ENCODE data around the gene OGDH. TPM values are rescaled to one million over a fixed set of nuclear protein-coding genes. Genes with fewer than 3 reads are reported as not detected.

The OGDH gene
- total and polyA plus RNA-seq, 2 of the 4 experiments (the other 2 are of a cell fraction), result 47.4 to 56.5 TPM

DNA sequence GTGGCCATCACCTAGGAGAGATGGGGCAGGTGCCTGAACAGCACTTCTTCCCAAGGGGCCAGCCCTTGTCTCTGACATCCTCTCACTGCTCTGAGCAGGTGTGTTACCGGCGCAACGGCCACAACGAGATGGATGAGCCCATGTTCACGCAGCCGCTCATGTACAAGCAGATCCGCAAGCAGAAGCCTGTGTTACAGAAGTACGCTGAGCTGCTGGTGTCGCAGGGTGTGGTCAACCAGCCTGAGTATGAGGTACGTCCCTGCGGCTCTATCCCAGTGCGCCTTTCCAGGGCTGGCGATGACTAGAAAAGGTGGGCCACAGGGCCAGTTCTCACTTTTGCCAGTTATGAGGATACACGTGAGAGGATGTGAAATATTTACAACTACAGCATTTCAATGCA, 87.9 kb downstream of the OGDH start:
- Histone ChIP-seq H3K27me3 (ENCODE audit: control insufficient read depth, insufficient read depth, low read length) (no peaks in the 10 kb centered on the region), H2AK5ac (ENCODE audit: low read depth, low read length) (peak overlapping the region; percentile 69; the same call in 1 of the 2 replicates), H3K79me1 (ENCODE audit: low read depth in 1 of 2, low read length in 2 of 2) (peaks cover 0 to 4% of the 10 kb centered on the region in 2 experiments; a peak in 1 of 4 replicates), H3K9me1 (ENCODE audit: insufficient read depth, low read length) (peaks cover 23% of the 10 kb centered on the region; the same call in 1 of the 2 replicates), H4K20me1 (ENCODE audit: insufficient read depth, low read length) (no peaks in the 10 kb centered on the region), H3K23ac (ENCODE audit: low read depth, low read length) (no peak overlapping the region), H2BK20ac (ENCODE audit: low read depth, low read length) (no peak overlapping the region), H2AK9ac (replicated peaks; ENCODE audit: low read depth, low read length, poor library complexity) (peak overlapping the region; percentile 97), H3K36me3 (ENCODE audit: control insufficient read depth, insufficient read depth, low read length) (peaks cover 32% of the 10 kb centered on the region), H3K4me2 (ENCODE audit: low read depth, low read length) (no peak overlapping the region), H3K9me3 (ENCODE audit: control insufficient read depth, insufficient read depth, low read length) (peaks cover under 1% of the 10 kb centered on the region; the same call in 1 of the 2 replicates), H3K14ac (replicated peaks; ENCODE audit: low read depth, low read length) (peak overlapping the region; percentile 1), H2BK120ac (ENCODE audit: low read depth, low read length) (0 out of 2 replicates have a peak overlapping the region, but pooled peaks have one; percentile 8), H3K27ac (ENCODE audit: insufficient read depth, low read length) (no peak overlapping the region), H4K5ac (ENCODE audit: low read depth, low read length) (peak overlapping the region; percentile 0; the same call in 1 of the 2 replicates), H2AFZ (replicated peaks; ENCODE audit: low read length, poor library complexity) (peak overlapping the region; percentile 53), H3K18ac (ENCODE audit: low read depth, low read length) (no peak overlapping the region), H3K4ac (ENCODE audit: low read depth, low read length) (peak overlapping the region; percentile 58; the same call in 1 of the 2 replicates), H3K4me1 (ENCODE audit: control insufficient read depth, insufficient read depth, low read length) (peaks cover 4% of the 10 kb centered on the region), H3K9ac (ENCODE audit: low read depth, low read length) (no peak overlapping the region), H3K4me3 (ENCODE audit: insufficient read depth, low read depth, low read length) (no peak overlapping the region), H4K8ac (ENCODE audit: low read depth in 2 of 2, low read length in 2 of 2) (peak overlapping the region in 1 of 2 experiments; percentile 33; a peak in 1 of 4 replicates), H3K56ac (ENCODE audit: extremely low read depth, insufficient read depth, low read length) (no peak overlapping the region), H4K91ac (ENCODE audit: insufficient read depth, low read depth, low read length) (peak overlapping the region; percentile 32; the same call in 1 of the 2 replicates), H2BK15ac (ENCODE audit: low read depth, low read length) (no peak overlapping the region), H2BK5ac (ENCODE audit: low read depth, low read length, poor library complexity, severe bottlenecking) (peak overlapping the region; percentile 66)
- WGBS, 2 experiments (ENCODE audit: extremely low coverage in 2 of 2, insufficient read length in 1 of 2), result 99% methylated on average over 9 of the region's 14 CpGs; no CpG with 5 or more reads in 1 of the 2 experiments
- intact Hi-C loops (cut with micrococcal nuclease), result no loop called here
- ATAC-seq (ENCODE audit: low read depth), result no peak
- no peak for DNase-seq
- in situ Hi-C loops (cut with MboI; ENCODE audit: low sequenced_read_pairs), result no loop called here
- no TSS peak for BruUV-seq (replicated peaks)
- CTCF ChIA-PET, result interaction anchor here (0.8 kb wide), 1 partner anchor 103 kb away, joined by 3 read pairs; no protein-coding TSS in a partner anchor
- POLR2A ChIA-PET (ENCODE audit: unreplicated experiment), result no interaction called here
- TF ChIP-seq, protein P1, sequence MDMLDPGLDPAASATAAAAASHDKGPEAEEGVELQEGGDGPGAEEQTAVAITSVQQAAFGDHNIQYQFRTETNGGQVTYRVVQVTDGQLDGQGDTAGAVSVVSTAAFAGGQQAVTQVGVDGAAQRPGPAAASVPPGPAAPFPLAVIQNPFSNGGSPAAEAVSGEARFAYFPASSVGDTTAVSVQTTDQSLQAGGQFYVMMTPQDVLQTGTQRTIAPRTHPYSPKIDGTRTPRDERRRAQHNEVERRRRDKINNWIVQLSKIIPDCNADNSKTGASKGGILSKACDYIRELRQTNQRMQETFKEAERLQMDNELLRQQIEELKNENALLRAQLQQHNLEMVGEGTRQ (IDR thresholded peaks at IDR 0.05; ENCODE audit: low read depth, low read length), result no peak
- TF ChIP-seq SMC3 (IDR thresholded peaks at IDR 0.05; ENCODE audit: low read depth, low read length) (no peak), CHD1 (IDR thresholded peaks at IDR 0.05; ENCODE audit: low read depth, low read length) (no peak), NFE2L2 (IDR thresholded peaks at IDR 0.05; ENCODE audit: low read depth, low read length) (no peak), RCOR1 (IDR thresholded peaks at IDR 0.05; ENCODE audit: insufficient replicate concordance, low read length) (no peak), BHLHE40 (IDR thresholded peaks at IDR 0.05; ENCODE audit: low read depth, low read length) (no peak), RAD21 (IDR thresholded peaks at IDR 0.05; ENCODE audit: low read length) (no peak), POLR2A (IDR thresholded peaks at IDR 0.05; ENCODE audit: low read depth, low read length) (no peak), MXI1 (IDR thresholded peaks at IDR 0.05; ENCODE audit: borderline replicate concordance, low read depth, low read length) (no peak), FOS (IDR thresholded peaks at IDR 0.05; ENCODE audit: low read depth, low read length) (no peak), MAZ (IDR thresholded peaks at IDR 0.05; ENCODE audit: borderline replicate concordance, low read depth, low read length) (no peak), CEBPB (IDR thresholded peaks at IDR 0.05; ENCODE audit: low read depth, low read length) (no peak), MAFK (IDR thresholded peaks at IDR 0.05; ENCODE audit: low read depth, low read length) (no peak), RFX5 (IDR thresholded peaks at IDR 0.05; ENCODE audit: low read depth, low read length) (no peak)
- TF ChIP-seq, protein P2, sequence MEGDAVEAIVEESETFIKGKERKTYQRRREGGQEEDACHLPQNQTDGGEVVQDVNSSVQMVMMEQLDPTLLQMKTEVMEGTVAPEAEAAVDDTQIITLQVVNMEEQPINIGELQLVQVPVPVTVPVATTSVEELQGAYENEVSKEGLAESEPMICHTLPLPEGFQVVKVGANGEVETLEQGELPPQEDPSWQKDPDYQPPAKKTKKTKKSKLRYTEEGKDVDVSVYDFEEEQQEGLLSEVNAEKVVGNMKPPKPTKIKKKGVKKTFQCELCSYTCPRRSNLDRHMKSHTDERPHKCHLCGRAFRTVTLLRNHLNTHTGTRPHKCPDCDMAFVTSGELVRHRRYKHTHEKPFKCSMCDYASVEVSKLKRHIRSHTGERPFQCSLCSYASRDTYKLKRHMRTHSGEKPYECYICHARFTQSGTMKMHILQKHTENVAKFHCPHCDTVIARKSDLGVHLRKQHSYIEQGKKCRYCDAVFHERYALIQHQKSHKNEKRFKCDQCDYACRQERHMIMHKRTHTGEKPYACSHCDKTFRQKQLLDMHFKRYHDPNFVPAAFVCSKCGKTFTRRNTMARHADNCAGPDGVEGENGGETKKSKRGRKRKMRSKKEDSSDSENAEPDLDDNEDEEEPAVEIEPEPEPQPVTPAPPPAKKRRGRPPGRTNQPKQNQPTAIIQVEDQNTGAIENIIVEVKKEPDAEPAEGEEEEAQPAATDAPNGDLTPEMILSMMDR (conservative IDR thresholded peaks at IDR 0.05; ENCODE audit: low read depth, low read length), result no peak
- TF ChIP-seq, protein P3, sequence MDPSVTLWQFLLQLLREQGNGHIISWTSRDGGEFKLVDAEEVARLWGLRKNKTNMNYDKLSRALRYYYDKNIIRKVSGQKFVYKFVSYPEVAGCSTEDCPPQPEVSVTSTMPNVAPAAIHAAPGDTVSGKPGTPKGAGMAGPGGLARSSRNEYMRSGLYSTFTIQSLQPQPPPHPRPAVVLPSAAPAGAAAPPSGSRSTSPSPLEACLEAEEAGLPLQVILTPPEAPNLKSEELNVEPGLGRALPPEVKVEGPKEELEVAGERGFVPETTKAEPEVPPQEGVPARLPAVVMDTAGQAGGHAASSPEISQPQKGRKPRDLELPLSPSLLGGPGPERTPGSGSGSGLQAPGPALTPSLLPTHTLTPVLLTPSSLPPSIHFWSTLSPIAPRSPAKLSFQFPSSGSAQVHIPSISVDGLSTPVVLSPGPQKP (IDR thresholded peaks at IDR 0.05; ENCODE audit: borderline replicate concordance, low read depth, low read length), result no peak
- dilution Hi-C loops (cut with HindIII; ENCODE audit: low sequenced_read_pairs, unreplicated experiment), result no loop called here

All from IMR-90 (cell line).